Endothelial cell (in vitro differentiated cells): ENCODE results near the gene FCN3. TPM values are rescaled to one million over a fixed set of nuclear protein-coding genes. Genes with fewer than 3 reads are reported as not detected.

Experiments
- DNase-seq: peaks from one replicate; pipeline ENCODE4 v3.0.0; 2021; ENCODE audit warnings: low spot score
- H3K27ac Mint-ChIP-seq: one replicate; pipeline ENCODE4 v1.8.0; 2021; ENCODE audit warnings: mixed read lengths, inconsistent platforms; ENCODE audit not compliant: unreplicated experiment
- H3K27me3 Mint-ChIP-seq: one replicate; pipeline ENCODE4 v1.8.0; 2021; ENCODE audit warnings: mild to moderate bottlenecking, moderate library complexity, mixed read lengths, inconsistent platforms; ENCODE audit not compliant: unreplicated experiment
- H3K36me3 Mint-ChIP-seq: one replicate; pipeline ENCODE4 v1.8.0; 2021; ENCODE audit warnings: mild to moderate bottlenecking, low read depth, mixed read lengths, inconsistent platforms; ENCODE audit not compliant: unreplicated experiment
- H3K4me1 Mint-ChIP-seq: one replicate; pipeline ENCODE4 v1.8.0; 2021; ENCODE audit warnings: mild to moderate bottlenecking, mixed read lengths, inconsistent platforms; ENCODE audit not compliant: unreplicated experiment
- H3K4me3 Mint-ChIP-seq: one replicate; pipeline ENCODE4 v1.8.0; 2021; ENCODE audit warnings: mild to moderate bottlenecking, mixed read lengths, inconsistent platforms; ENCODE audit not compliant: unreplicated experiment
- H3K9me3 Mint-ChIP-seq: one replicate; pipeline ENCODE4 v1.8.0; 2021; ENCODE audit warnings: mixed read lengths, inconsistent platforms; ENCODE audit not compliant: unreplicated experiment
- CTCF ChIP-seq: fragments of 200-600 bp; sonication (generic); IDR thresholded peaks from one replicate; pipeline ENCODE4 v1.5.0; 2021; ENCODE audit warnings: antibody characterized with exemption; ENCODE audit not compliant: unreplicated experiment
- total RNA-seq: library from RNA; stranded (reverse); fragmentation: NEBNext Ultra II Directional; extraction: Animal tissue kit (Norgen Biotek cat#: 25700); gene quantifications from one replicate; pipeline ENCODE4 v1.2.1, GENCODE V29; 2021; ENCODE audit not compliant: unreplicated experiment

Gene FCN3
- total RNA-seq, 1 donor from 2014 or later = 132 TPM

GRCh38 chr1:27395441-27396195, 21.0 kb upstream of the FCN3 start:
- Mint-ChIP-seq H3K4me1 (peaks cover 30% of the 10 kb centered on the region), H3K9me3 (no peaks in the 10 kb centered on the region), H3K27me3 (peaks cover 32% of the 10 kb centered on the region), H3K27ac (no peak overlapping the region), H3K4me3 (no peak overlapping the region), H3K36me3 (peaks cover 7% of the 10 kb centered on the region)
- DNase-seq = peak; percentile 81
- peak; percentile 94 for TF ChIP-seq CTCF

- H3K27me3 Mint-ChIP-seq = peaks cover 28% of the 10 kb centered on the region
- no peak for TF ChIP-seq CTCF
- peaks cover 7% of the 10 kb centered on the region for H3K36me3 Mint-ChIP-seq
- DNase-seq = no peak
- no peak overlapping the region for H3K27ac Mint-ChIP-seq
- H3K4me1 Mint-ChIP-seq = peaks cover 30% of the 10 kb centered on the region
- H3K9me3 Mint-ChIP-seq = no peaks in the 10 kb centered on the region
- H3K4me3 Mint-ChIP-seq = no peak overlapping the region
Observed at GRCh38 chr1:27394925-27395324, 20.3 kb upstream of the FCN3 start.

- peak overlapping the region; percentile 48 for H3K27ac Mint-ChIP-seq
- peak overlapping the region; percentile 42 for H3K4me3 Mint-ChIP-seq
- no peaks in the 10 kb centered on the region for H3K9me3 Mint-ChIP-seq
- DNase-seq = no peak
- peaks cover 34% of the 10 kb centered on the region for H3K4me1 Mint-ChIP-seq
- peaks cover 26% of the 10 kb centered on the region for H3K27me3 Mint-ChIP-seq
- H3K36me3 Mint-ChIP-seq = peaks cover 7% of the 10 kb centered on the region
- no peak for TF ChIP-seq CTCF
Observed at GRCh38 chr1:27394282-27394658, 19.6 kb upstream of the FCN3 start.

- H3K4me3 Mint-ChIP-seq = no peak overlapping the region
- no peaks in the 10 kb centered on the region for H3K9me3 Mint-ChIP-seq
- peaks cover 31% of the 10 kb centered on the region for H3K4me1 Mint-ChIP-seq
- no peak overlapping the region for H3K27ac Mint-ChIP-seq
- H3K36me3 Mint-ChIP-seq = peaks cover 7% of the 10 kb centered on the region
- no peak for TF ChIP-seq CTCF
- DNase-seq = no peak
- H3K27me3 Mint-ChIP-seq = peaks cover 23% of the 10 kb centered on the region
Observed at GRCh38 chr1:27393641-27394281, 19.1 kb upstream of the FCN3 start.
